GM19372 (cell line): ENCODE results near the gene CHRM4.

ENCODE experiments used
- ATAC-seq: cut with Tn5 transposase; IDR thresholded peaks from one replicate; pipeline ENCODE4 v1.9.1; 2021; ENCODE audit warnings: mild to moderate bottlenecking, low read depth, moderate library complexity; ENCODE audit not compliant: unreplicated experiment

Gene CHRM4

DNA sequence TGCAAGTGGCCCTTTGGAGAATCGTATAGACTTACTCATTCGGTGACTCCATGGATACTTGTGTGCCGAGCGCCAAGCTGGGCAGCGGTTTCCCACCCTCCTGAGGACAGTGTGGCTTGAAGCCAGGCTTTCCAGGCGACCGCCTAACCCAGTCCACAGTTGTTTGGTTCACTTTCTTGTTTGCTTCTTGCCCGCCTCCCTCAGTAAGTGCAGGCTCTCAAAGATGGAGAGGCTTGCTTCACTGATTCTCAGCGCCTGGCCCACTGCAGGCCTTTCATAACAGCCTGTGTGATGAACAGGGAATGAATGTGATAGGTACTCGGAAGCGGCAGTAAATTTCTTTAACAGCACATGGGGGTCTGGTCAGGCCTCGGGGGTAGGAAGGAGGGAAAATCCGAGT lies 21.3 kb downstream of the CHRM4 start:
- ATAC-seq, result no peak

DNA sequence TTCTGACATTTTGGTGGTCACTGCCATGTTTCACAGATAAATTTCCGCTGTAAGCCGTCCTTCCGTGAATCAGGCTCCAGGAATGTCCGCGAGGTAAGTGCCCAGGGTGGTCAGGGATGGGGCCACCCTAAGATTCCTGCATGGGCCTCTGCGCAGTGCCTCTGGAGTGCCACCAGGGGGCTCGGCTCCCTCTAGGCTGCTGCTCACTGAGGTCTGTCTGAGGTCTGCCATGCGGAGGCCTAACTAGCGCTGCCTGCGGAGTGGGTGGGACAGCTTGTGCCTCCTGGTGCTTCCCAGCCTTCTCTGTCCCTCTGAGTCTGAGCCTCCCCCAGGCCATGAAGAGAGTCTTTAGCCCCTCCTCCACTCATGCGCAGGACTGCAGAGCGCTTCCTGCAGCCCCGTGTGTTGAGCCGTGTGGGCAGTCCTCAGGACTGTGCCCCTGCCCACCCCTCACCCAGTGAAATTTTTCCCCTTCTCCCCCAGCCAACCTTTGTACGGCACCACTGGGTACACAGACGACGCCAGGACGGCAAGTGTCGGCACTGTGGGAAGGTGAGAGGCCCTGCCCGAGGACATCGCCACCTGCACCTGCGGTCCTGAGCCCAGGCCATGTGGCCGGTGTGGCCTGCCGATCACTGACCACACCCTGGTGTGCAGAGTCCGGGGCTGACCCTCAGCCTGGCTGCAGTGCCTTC lies 22.0 kb downstream of the CHRM4 start:
- ATAC-seq, result peak; percentile 59

DNA sequence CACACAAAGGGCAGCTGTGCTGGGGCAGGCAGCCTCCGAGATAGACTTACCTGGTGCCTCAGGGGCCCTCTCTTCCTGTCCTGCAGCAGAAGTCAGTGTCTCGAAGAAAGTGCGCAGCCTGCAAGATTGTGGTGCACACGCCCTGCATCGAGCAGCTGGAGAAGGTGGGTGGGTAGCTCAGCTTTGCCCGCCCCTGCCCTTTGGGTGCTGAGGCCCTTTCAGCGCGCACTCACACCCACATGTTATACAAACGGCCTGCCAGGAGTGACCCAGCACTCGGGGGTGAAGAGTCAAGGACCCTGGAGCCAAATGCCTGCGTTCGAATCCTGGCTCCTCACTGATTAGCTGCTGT lies 23.7 kb downstream of the CHRM4 start:
- ATAC-seq, result no peak

DNA sequence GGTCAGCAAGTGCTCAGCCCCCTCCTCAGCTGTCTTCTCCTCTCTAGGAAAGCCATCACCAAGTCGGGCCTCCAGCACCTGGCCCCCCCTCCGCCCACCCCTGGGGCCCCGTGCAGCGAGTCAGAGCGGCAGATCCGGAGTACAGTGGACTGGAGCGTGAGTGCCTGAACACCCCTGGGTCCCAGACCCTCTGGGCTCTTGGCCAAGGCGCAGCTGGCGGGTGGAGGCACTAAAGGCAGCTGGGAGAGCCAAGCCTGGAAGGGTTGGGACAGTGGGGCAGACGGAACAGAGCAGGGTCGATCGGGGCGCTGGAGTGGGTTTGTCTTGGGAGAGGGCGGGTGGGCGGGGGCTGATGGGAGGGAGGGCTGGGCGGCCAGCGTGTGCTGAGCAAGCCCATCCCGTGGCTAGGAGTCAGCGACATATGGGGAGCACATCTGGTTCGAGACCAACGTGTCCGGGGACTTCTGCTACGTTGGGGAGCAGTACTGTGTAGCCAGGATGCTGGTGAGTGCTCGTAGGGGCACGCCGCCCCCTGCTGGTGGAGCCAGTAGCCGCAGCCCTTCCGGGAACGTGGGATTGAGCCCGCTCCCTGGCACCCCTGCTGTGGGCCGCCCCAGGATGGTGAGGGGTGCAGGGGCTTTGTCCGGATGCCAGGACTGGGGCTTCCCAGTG lies 24.2 kb downstream of the CHRM4 start:
- ATAC-seq, result peak; percentile 79

DNA sequence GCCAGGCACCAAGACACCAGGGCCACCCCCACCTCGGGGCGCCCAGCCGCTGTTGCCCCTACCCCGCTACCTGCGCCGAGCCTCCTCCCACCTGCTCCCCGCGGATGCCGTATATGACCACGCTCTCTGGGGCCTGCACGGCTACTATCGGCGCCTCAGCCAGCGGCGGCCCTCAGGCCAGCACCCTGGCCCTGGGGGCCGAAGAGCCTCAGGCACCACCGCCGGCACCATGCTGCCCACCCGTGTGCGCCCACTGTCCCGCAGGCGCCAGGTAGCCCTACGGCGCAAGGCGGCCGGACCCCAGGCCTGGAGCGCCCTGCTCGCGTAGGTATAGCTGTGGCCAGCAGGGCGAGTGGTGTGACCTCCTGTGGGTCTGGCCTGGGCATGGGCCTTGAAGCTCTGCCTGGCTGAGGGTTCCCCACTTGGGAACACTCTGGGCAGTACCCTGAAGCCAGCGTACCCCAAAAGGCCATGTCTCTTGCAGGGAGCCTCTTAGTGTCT lies 24.9 kb downstream of the CHRM4 start:
- no peak for ATAC-seq

DNA sequence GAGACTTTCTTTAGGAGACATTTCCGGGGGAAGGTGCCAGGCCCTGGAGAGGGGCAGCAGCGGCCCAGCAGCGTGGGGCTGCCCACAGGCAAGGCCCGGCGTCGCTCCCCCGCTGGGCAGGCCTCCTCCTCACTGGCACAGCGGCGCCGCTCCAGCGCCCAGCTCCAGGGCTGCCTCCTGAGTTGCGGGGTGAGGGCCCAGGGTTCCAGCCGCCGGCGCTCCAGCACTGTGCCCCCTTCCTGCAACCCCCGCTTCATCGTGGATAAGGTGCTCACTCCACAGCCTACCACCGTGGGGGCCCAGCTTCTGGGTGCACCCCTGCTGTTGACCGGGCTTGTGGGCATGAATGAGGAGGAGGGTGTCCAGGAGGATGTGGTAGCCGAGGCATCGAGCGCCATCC lies 25.3 kb downstream of the CHRM4 start:
- ATAC-seq, result no peak

DNA sequence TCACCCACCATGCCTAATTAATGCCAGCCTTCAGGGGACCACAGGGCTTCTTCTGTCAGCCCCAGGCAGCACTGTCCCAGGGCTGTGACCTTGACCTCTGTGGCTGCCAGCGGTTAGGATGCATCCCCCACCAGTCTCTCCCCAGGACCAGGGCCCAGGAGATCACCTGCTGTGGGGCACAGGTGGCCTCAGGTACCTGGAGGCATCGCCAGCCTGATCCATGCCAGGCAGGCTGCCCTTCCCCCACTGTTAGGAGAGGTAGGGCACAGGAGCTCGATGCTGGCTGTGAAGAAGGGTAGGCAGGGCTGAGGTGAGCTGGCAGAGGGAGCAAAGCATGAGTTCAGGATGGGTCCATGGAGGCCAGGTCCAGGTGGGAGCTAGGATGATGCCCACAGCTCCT lies 26.8 kb downstream of the CHRM4 start:
- no peak for ATAC-seq

DNA sequence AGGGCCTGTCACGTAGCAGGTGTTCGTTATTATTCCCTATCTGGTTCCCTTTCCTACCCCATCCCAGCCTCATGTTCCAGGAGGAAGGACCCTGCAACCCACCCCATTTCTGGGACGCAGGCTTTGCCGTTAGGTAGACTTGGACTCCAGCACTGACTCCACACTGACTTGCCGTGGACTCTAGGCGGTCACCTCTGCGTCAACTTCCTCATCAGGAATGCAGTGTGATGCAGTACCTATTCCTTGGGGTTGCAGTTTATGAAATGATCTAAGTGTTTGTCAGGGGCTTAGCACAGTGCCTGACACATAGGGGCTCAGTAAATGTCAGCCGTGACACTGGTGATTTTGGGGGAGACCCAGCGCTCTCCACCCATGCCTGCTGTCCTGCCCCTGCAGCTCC lies 27.5 kb downstream of the CHRM4 start:
- ATAC-seq, result no peak

DNA sequence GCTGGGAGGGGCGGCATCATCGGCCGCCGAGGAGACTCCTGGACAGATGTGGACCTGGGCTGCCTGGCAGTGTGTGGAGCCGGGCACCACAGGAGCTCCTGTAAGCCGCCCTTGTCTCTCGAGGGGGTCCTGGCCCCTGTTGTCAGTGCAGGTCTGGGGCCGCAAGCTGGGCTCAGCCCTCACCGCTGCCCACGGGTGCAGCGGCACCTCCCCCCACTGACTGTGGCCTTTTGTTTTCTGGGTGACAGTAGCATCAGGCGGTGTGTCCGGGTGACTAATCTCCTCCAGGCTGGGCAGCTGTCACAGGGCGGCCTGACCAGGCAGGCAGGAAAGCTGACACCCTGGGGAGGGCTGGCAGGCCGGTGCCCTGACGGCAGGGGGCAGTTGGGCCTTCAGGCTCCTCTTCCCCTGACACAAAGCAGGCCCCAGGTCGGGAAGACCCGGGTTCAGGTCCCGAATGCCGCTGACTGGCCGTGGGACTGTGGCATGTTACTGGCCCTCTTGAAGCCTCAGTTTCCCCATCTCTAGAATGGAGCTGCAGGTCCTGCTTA lies 28.0 kb downstream of the CHRM4 start:
- no peak for ATAC-seq

DNA sequence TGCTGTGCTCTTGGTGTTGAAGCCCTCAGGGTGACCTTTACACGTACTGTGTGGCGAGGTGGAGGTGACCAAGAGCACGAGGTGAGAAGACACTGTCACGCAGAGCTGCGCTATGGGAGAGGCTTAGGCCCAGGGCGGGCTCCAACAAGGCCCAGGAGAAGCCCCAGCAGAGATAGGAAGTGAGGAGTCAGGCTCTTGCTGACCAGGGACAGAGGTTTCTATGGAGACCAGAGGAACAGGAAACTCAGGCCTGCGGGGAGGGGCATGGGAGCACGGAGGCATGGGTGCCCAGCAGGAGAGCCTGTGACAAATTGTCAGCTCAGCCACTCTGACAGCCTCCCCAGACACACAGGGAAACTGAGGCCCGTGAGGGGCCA lies 28.6 kb downstream of the CHRM4 start:
- ATAC-seq, result no peak

DNA sequence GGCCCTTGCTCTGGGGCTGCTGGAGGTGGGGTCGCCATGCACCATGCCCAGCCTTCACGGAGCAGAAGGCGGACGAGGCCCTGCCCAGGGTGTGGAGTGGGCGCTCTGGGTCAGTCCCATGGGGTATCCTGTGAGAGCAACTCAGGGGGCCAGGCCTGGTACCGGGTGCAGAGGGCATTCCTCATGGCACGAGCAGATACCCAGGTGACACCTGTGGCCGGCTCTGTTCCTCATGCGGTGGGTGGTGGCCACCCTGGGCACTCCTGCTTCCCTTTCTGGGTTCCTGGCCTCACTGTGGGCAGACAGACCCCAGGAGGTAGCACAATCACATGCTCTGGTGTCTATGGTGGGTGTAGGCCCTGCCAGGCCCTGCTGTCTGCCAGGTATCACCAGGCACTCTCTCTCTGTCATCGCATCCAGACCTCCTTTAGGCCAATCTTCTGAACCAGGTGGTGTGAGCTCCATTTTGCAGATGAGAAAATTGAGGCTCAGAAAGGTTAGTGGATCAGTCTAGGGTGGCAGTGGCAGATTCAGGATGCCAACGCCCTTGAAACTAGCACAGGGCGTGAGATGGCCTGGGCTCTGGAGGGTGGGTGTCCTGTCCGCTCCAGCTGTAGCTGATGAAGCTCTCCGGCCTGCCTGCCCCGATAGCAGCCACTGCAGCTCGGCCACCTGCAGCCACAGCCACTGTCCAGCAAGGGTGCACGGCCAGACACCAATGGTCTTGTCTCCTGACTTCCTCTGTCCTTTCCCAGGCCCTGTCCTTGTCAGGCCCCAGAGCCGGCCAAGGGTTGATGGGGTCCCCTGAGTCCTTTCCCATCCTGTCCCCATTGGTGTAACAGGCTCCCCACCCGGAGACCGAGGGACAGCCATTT lies 29.2 kb downstream of the CHRM4 start:
- ATAC-seq, result no peak

DNA sequence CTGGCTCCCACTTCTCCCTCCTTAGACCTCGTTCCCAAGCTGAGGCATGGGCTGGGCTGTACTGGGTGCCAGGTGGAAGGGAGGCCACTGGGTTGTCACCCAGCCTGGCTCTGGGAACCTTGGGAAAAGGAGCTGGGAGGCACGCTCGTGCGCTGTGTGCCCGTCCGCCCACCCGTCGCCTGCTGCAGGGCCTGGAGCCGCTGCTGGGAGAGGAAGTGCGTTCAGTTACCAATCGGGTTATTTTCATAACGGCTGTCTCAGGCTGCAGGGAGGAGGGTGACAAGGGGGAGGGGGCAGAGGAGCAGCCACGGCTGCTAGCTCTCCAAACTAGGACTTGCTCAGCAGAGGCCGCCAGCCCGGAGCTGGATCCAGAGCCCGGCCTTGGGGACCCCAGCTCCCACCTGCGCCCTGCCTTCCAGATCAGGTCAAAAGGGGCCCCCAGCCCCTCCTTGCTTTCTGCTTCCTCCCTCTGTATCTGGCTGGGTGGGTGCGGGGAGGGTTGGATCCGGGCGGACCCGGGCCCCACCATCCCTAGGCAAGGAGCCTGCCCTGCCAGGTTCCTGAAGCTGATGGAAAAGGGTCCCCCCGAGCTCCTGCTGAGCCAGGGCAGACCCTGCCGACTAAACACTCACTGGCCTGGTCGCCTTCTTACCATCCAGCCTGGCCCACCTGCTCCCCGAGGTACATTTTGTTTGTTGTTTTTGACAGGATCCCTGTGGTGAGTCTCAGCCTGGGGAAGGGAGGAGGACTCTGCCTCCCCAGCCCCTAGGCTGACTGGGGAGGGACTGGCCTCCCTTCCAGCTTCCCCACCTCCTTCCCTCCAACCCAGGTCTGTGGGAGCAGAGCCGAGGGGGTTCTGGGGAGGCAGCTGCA lies 30.1 kb downstream of the CHRM4 start:
- peak; percentile 90 for ATAC-seq

DNA sequence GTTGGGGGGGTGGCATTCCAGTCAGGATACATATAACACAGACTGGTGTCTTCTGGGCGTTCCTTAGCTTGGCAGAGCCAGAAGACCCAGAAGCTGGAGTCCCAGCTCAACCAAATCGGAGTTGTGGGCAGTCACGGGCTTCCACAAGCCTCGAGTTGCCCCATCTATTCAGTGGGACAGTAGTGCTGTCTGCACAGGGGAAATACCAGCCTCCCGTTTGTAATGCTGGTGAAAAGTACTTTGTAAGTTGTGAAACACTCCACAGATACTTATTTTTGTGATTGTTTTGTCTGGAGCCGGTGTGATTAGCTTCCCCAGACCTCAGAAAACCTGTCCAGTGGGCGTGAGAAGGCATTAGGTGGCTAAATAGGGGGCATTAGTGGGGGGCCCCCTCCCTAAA lies 30.7 kb downstream of the CHRM4 start:
- peak; percentile 22 for ATAC-seq

DNA sequence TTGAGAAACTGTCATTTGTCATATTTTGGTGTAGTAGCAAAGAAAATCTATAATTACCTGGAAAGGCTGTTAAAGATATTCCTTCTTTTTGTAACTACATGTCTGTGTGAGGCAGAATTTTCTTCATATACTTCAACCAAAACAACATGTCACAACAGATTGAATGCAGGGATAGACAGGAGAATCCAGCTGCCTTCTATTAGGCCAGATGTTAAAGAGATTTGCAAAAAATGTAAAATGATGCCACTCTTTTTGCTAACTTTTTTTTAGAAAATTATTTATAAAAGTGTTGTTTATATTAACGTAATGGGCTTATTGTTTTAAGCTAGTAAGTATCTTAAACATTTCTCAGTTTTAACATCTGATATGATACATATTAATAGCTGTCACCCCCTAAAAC lies 31.6 kb downstream of the CHRM4 start:
- no peak for ATAC-seq

DNA sequence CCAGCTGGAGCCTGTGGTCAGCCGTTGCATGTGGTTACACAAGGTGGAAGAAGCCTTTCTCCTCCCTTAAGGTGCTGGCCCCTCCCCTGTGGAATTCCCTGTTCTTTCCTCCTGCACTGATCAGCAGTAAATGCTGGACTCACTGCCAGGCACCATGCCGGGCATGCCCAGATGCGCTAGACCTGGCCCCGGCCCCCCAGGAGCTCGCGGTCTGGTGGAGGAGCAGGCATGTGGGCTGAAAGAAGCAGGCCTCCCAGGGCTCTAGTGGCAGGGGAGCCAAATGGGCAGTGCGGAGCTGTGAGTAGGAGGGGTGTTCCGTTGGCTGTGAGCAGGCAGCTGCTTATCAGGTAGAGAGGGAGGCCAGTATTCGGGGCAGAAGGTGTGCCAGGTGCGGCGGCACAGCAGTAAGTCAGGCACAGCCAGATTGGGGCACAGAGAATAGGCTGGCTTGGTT lies 34.1 kb downstream of the CHRM4 start:
- ATAC-seq, result no peak

DNA sequence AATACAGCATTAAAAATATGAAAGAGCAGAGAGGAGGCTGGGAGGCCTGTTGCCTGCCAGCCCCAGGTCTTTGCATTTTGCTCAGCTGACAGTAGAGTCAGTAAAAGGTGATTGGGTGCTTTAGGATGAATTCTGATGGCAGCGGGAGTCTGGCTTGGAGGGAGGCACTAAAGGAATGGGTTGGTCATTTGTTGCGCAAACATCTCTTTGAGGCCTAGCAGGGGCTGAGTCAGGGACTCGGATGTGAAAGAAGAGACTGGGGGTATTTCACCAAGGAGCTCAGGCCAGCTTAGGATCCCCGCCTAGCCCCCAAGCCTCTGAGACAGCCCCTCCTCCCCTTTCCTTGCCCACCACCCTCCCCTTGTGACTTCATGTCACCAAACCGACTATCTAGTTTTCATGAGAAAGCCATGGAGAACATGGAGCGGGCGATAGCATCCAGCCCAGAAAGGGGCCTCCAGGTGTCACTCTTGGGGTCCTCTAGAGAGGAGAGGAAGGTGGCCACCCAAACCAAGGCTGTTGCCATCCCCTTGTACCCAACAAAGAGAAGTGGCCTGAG lies 34.6 kb downstream of the CHRM4 start:
- no peak for ATAC-seq

DNA sequence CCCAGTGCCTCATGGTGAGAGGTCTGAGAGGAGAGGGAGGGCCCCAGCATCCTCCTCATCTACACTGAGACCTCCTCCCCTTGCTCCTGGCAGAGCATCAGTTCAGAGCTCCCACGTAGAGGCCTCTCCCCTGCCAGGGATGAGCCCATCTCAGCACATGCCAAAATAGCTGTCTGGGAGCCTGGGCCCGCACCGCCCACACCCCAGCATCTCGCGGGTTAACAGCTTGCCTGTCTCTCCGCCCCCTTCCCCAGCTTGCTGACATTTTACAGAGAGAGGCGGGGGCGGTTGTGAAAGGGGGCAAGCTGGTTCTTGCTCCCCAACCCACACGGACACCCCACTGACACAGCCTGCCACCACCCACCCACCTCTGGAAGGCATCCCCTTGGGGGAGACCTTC lies 37.9 kb downstream of the CHRM4 start:
- no peak for ATAC-seq

DNA sequence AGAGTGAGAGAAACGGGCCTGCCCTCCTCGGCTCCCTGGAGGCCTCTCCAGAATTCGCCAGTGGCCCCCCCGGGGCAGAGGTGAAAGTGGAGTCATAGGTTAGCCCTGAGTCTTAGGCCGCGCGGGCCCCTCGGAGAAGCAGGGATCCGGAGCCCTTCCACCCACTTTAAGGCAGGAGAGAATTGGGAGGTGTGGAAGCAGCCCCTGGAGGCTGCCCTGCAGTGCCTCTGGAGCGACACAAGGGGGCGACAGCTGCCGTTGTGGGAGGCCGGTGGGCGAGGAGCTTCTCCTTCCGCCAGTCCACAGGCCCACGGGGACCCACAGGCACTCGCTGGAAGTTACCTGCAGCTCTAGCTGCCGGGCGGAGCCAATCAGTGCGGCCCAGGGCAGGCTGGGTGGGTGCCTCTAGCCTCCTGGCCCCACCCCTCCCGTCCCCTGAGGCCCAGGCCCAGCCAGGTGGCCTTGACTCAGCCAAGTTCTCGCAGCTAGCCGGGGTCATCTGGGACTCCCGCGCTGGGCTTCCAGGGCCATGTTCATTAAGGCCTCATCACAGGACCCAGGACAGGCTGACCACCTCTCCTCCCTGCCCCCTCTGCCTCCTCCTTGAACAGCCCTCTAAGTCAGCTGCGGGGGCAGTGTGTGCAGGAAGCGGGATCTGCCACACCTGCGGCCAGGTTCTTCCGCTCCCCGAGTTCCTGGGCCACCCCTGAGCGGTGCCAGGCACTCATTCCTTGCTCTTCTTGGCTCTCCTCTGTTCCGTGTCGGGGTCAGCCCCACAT lies 39.3 kb downstream of the CHRM4 start:
- no peak for ATAC-seq

DNA sequence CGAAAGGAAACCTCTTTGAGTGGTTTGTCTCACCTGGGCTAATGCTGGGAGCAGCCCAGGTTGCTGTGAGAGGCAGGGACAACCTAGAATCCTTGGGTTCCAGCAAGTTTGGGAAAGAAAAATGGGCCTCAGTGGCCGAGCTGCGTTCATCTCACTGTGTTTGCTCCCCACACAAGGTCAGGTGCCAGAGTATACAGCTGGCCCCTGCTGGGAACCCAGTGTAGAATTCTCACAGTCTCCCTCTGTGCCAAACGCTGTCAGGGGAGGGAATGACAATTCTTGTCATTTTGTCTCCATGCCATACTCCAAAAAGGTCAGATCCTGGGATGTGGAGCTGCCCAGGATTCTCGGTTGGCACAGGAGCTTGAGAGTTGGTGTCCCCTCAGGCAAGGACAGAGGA lies 40.0 kb downstream of the CHRM4 start:
- no peak for ATAC-seq
